Astrocyte (in vitro differentiated cells and primary cell): ENCODE data around the gene ANKRD23. TPM values are rescaled to one million over a fixed set of nuclear protein-coding genes. Genes with fewer than 3 reads are reported as not detected.
"Not testable (repeated sequence)": the region's sequence is repeated elsewhere in the genome, so short reads cannot be mapped to it uniquely, and the experiment has no call there.

Experiments
- DNase-seq: peaks from one replicate; pipeline ENCODE4 v3.0.0-alpha.2; 2010; ENCODE audit warnings: low read depth
- FAIRE-seq: peaks from 2 replicates; lab custom pipeline; 2011; peaks lifted over from hg19 to GRCh38; lab: Jason Lieb, UNC
- H2AFZ ChIP-seq: 2 replicates; pipeline ENCODE4 v1.6.0; 2012; ENCODE audit warnings: low read depth, low read length, inconsistent platforms
- H3K27ac ChIP-seq: 2 replicates; pipeline ENCODE4 v1.5.1; 2011; ENCODE audit warnings: low read depth, low read length, inconsistent platforms
- H3K27me3 ChIP-seq: 2 replicates; pipeline ENCODE4 v1.6.0; 2011; ENCODE audit warnings: low read length, inconsistent platforms; ENCODE audit not compliant: insufficient read depth
- H3K36me3 ChIP-seq: 2 replicates; pipeline ENCODE4 v1.5.1; 2011; ENCODE audit warnings: low read length, inconsistent platforms; ENCODE audit not compliant: insufficient read depth
- H3K4me1 ChIP-seq: 2 replicates; pipeline ENCODE4 v1.5.1; 2011; ENCODE audit warnings: low read length, inconsistent platforms; ENCODE audit not compliant: insufficient read depth
- H3K4me2 ChIP-seq: 2 replicates; pipeline ENCODE4 v1.6.0; 2012; ENCODE audit warnings: low read length, inconsistent platforms
- H3K4me3 ChIP-seq: 2 replicates; pipeline ENCODE4 v1.5.1; 2011; ENCODE audit warnings: low read depth, mild to moderate bottlenecking, low read length, inconsistent platforms; ENCODE audit not compliant: insufficient read depth
- H3K79me2 ChIP-seq: 2 replicates; pipeline ENCODE4 v1.6.0; 2012; ENCODE audit warnings: mild to moderate bottlenecking, low read length, inconsistent platforms; ENCODE audit not compliant: insufficient read depth
- H3K9ac ChIP-seq: 2 replicates; pipeline ENCODE4 v1.6.0; 2012; ENCODE audit warnings: mild to moderate bottlenecking, low read length, inconsistent platforms
- H3K9me3 ChIP-seq: 2 replicates; pipeline ENCODE4 v1.5.1; 2012; ENCODE audit warnings: low read depth, mild to moderate bottlenecking, low read length, inconsistent platforms; ENCODE audit not compliant: insufficient read depth
- H4K20me1 ChIP-seq: 2 replicates; pipeline ENCODE4 v1.6.0; 2012; ENCODE audit warnings: low read length, inconsistent platforms; ENCODE audit not compliant: insufficient read depth
- H3K27ac Mint-ChIP-seq: one replicate; pipeline ENCODE4 v1.8.0; 2021; ENCODE audit warnings: mild to moderate bottlenecking, mixed read lengths; ENCODE audit not compliant: unreplicated experiment
- H3K27me3 Mint-ChIP-seq: one replicate; pipeline ENCODE4 v1.8.0; 2021; ENCODE audit warnings: low read depth, mixed read lengths; ENCODE audit not compliant: unreplicated experiment
- H3K36me3 Mint-ChIP-seq: one replicate; pipeline ENCODE4 v1.8.0; 2021; ENCODE audit warnings: low read depth, mixed read lengths; ENCODE audit not compliant: unreplicated experiment
- H3K4me1 Mint-ChIP-seq: one replicate; pipeline ENCODE4 v1.8.0; 2021; ENCODE audit warnings: low read depth, mixed read lengths; ENCODE audit not compliant: unreplicated experiment
- H3K4me3 Mint-ChIP-seq: one replicate; pipeline ENCODE4 v1.8.0; 2021; ENCODE audit warnings: mild to moderate bottlenecking, moderate library complexity, mixed read lengths; ENCODE audit not compliant: unreplicated experiment
- H3K9me3 Mint-ChIP-seq: one replicate; pipeline ENCODE4 v1.8.0; 2021; ENCODE audit warnings: mild to moderate bottlenecking, mixed read lengths; ENCODE audit not compliant: unreplicated experiment
- EZH2 ChIP-seq: IDR thresholded peaks from 2 replicates; pipeline ENCODE4 v1.6.1; 2012; ENCODE audit warnings: mild to moderate bottlenecking, low read length, inconsistent platforms; ENCODE audit not compliant: insufficient read depth
- total RNA-seq: library from RNA; stranded (reverse); gene quantifications from 2 replicates; pipeline ENCODE4 v1.2.1, GENCODE V29; 2021
- TF ChIP-seq, protein P1 (sequence below): IDR thresholded peaks from 2 replicates; pipeline ENCODE4 v1.5.1; 2011; ENCODE audit warnings: low read depth, mild to moderate bottlenecking, inconsistent platforms, low read length, moderate library complexity; ENCODE audit not compliant: insufficient read depth

Gene ANKRD23
- total RNA-seq, 1 donor from 2014 or later: 2.5 TPM

DNA sequence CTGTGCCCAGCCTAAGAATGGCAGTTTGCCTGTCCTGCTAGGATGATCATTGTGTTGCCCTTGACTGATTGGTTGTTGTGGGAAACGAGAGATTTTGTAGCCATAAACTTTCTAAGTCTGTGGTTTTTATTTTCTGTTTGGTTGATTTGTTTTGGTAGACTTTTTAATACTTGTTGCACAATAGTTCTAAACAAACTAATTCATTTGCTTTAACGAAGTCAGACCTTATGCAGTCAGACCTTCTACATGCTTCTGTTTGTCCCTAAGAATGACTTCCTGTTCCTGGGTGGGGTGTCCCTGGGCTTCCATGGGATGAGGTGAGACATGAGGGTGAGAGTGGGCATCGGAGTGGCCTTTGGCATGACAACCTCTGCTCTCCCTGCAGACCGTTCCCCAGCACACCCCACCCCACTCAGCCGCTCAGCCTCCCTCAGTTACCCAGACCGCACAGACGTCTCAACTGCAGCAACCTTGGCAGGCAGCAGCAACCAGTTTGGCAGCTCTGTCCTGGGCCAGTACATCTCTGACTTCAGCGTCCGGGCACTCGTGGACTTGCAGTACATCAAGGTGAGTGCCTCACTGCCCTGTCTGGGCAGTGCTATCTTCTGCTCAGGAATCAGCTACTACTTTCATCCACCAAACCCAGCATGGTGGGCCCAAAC, 35.5 kb downstream of the ANKRD23 start:
- Mint-ChIP-seq H3K4me1 (no peaks in the 10 kb centered on the region), H3K9me3 (no peaks in the 10 kb centered on the region), H3K36me3 (peaks cover 8% of the 10 kb centered on the region), H3K27ac (no peak overlapping the region), H3K27me3 (no peaks in the 10 kb centered on the region), H3K4me3 (no peak overlapping the region)
- TF ChIP-seq, protein P1, sequence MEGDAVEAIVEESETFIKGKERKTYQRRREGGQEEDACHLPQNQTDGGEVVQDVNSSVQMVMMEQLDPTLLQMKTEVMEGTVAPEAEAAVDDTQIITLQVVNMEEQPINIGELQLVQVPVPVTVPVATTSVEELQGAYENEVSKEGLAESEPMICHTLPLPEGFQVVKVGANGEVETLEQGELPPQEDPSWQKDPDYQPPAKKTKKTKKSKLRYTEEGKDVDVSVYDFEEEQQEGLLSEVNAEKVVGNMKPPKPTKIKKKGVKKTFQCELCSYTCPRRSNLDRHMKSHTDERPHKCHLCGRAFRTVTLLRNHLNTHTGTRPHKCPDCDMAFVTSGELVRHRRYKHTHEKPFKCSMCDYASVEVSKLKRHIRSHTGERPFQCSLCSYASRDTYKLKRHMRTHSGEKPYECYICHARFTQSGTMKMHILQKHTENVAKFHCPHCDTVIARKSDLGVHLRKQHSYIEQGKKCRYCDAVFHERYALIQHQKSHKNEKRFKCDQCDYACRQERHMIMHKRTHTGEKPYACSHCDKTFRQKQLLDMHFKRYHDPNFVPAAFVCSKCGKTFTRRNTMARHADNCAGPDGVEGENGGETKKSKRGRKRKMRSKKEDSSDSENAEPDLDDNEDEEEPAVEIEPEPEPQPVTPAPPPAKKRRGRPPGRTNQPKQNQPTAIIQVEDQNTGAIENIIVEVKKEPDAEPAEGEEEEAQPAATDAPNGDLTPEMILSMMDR: no peak
- H3K4me1 ChIP-seq: no peaks in the 10 kb centered on the region
- H3K27ac ChIP-seq: no peak overlapping the region
- DNase-seq (no peak), FAIRE-seq (no peak)
- H3K4me3 ChIP-seq: no peak overlapping the region
- H2AFZ ChIP-seq: no peak overlapping the region
- H3K9me3 ChIP-seq: no peaks in the 10 kb centered on the region
- no peaks in the 10 kb centered on the region for H3K79me2 ChIP-seq
- no peaks in the 10 kb centered on the region for H3K27me3 ChIP-seq
- no peaks in the 10 kb centered on the region for H4K20me1 ChIP-seq
- H3K4me2 ChIP-seq: no peak overlapping the region
- H3K9ac ChIP-seq: no peak overlapping the region
- H3K36me3 ChIP-seq: no peaks in the 10 kb centered on the region

DNA sequence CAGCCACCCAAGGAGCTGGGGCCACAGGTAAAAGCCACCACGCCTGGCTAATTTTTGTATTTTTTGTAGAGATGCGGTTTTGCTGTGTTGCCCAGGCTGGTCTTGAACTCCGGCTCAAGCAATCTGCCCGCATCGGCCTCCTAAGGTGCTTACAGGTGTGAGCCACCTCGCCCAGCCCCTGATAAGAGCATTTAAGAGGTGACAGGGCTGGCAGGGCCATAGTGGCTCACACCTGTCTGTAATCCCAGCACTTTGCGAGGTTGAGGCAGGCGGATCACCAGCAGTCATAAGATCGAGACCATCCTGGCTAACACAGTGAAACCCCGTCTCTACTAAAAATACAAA, 36.7 kb downstream of the ANKRD23 start:
- Histone ChIP-seq H3K27ac (no peak overlapping the region), H3K9ac (no peak overlapping the region), H3K4me3 (no peak overlapping the region), H3K79me2 (no peaks in the 10 kb centered on the region), H3K4me1 (no peaks in the 10 kb centered on the region), H2AFZ (no peak overlapping the region), H3K4me2 (no peak overlapping the region), H3K9me3 (no peaks in the 10 kb centered on the region), H3K36me3 (no peaks in the 10 kb centered on the region), H4K20me1 (no peaks in the 10 kb centered on the region), H3K27me3 (no peaks in the 10 kb centered on the region)
- Mint-ChIP-seq H3K36me3 (peaks cover 10% of the 10 kb centered on the region), H3K4me3 (no peak overlapping the region), H3K27ac (no peak overlapping the region), H3K27me3 (no peaks in the 10 kb centered on the region), H3K9me3 (no peaks in the 10 kb centered on the region), H3K4me1 (no peaks in the 10 kb centered on the region)
- DNase-seq: no peak
- TF ChIP-seq, protein P1: no peak
- no peak for TF ChIP-seq EZH2
- FAIRE-seq: no peak

DNA sequence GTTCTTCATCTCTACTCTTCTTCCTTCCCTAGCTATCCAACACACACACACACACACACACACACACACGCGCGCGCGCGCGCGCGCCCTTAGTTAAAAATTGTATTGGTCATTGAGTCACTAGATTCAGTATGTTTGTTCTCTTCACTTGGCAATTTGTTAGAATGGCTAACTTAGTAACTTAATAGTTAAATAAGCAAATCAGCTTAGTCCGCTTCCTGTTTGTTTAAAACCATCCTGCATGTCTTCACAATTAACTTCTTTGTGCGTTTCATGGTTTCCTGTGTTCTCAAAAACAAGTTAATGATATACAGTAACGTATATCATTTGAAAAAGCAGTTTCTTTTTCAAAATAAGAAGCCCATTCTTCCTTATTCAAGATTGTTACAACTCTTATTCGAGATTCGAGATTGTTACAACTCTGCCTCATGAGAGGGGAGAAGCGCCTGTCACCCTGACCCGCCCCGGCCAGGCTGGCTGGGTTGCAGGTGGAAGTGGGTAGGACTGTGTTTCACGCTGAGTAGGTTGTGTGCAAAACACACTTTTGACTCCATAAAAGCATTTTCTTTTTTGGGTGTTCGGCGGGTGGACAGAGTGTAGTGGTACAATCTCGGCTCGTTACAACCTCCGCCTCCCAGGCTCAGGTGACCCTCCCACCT, 37.2 kb downstream of the ANKRD23 start:
- no peak for FAIRE-seq
- no peak for TF ChIP-seq EZH2
- TF ChIP-seq, protein P1: no peak
- no peak overlapping the region for H3K27ac Mint-ChIP-seq

DNA sequence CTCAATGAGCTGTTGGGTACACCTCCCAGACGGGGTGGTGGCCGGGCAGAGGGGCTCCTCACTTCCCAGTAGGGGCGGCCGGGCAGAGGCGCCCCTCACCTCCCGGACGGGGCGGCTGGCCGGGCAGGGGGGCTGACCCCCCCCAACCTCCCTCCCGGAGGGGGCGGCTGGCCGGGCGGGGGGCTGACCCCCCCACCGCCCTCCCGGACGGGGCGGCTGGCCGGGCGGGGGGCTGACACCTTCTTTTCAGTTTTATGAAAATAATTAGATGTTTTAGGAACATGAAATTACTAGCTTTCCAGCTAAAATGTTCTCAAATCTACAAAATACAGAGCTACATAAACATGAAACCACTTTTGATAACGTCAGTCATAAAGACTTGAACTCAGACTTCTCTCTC, 37.9 kb downstream of the ANKRD23 start:
- not testable (repeated sequence) for H3K27ac Mint-ChIP-seq, H3K27ac ChIP-seq, H3K4me1 Mint-ChIP-seq, H3K4me2 ChIP-seq, H2AFZ ChIP-seq, H3K27me3 ChIP-seq, H3K79me2 ChIP-seq, H3K4me3 Mint-ChIP-seq, H3K9ac ChIP-seq, H3K4me3 ChIP-seq, H4K20me1 ChIP-seq, H3K9me3 Mint-ChIP-seq, H3K27me3 Mint-ChIP-seq, H3K9me3 ChIP-seq, H3K4me1 ChIP-seq, DNase-seq, H3K36me3 Mint-ChIP-seq, FAIRE-seq, H3K36me3 ChIP-seq

More for the DNA sequence above, 37.2 kb downstream of the ANKRD23 start:
- Histone ChIP-seq H3K4me3 (no peak overlapping the region), H2AFZ (no peak overlapping the region), H3K27ac (no peak overlapping the region), H3K9me3 (no peaks in the 10 kb centered on the region), H3K4me2 (no peak overlapping the region), H3K79me2 (no peaks in the 10 kb centered on the region), H4K20me1 (peaks cover 4% of the 10 kb centered on the region), H3K9ac (no peak overlapping the region), H3K4me1 (no peaks in the 10 kb centered on the region), H3K27me3 (no peaks in the 10 kb centered on the region), H3K36me3 (no peaks in the 10 kb centered on the region)
- peaks cover 10% of the 10 kb centered on the region for H3K36me3 Mint-ChIP-seq
- no peak for DNase-seq
- H3K9me3 Mint-ChIP-seq: no peaks in the 10 kb centered on the region
- H3K4me3 Mint-ChIP-seq: no peak overlapping the region
- no peaks in the 10 kb centered on the region for H3K4me1 Mint-ChIP-seq
- no peaks in the 10 kb centered on the region for H3K27me3 Mint-ChIP-seq
